T-cell (primary cell): ENCODE measurements around the gene SKIC2. TPM values are rescaled to one million over a fixed set of nuclear protein-coding genes. Genes with fewer than 3 reads are reported as not detected.
A peak's percentile ranks its signal among the peaks of the same experiment; 100 is the strongest.
"Not testable (repeated sequence)": the region's sequence is repeated elsewhere in the genome, so short reads cannot be mapped to it uniquely, and the experiment has no call there.

Experiments
- ATAC-seq, 4 experiments: fragments of 200-7000 bp in 3 of 4; fragments of 150-1000 bp in 1 of 4; cut with Tn5 transposase; replicated peaks in 1 of 4; 1 replicate in 3 of 4; 2 replicates in 1 of 4; pipeline ENCODE4 v1.10.0; 2021; ENCODE audit warnings: moderate library complexity in 3 of 4, mild to moderate bottlenecking in 2 of 4, moderate number of reproducible peaks in 1 of 4
- CTCF ChIA-PET, 2 donors: fragments of 300-600 bp; sonication (Branson Sonifier 250); formaldehyde crosslinking; loops; one replicate each; lab custom pipeline; 2022; ENCODE audit warnings: antibody characterized with exemption in 2 of 2; lab: Charles Lee
- POLR2A ChIA-PET, 2 donors: fragments of 300-600 bp; sonication (Branson Sonifier 250); formaldehyde crosslinking; loops; one replicate each; lab custom pipeline; 2022; ENCODE audit warnings: antibody characterized with exemption in 2 of 2; lab: Charles Lee
- DNase-seq, 35 experiments: peaks; one replicate each; pipeline versions ENCODE4 v3.0.0 to v3.0.0-alpha.2; 2013 to 2023
- H3K27ac ChIP-seq: one replicate; pipeline ENCODE4 v1.5.1; 2013; ENCODE audit warnings: low read length
- H3K27me3 ChIP-seq, 2 experiments: replicated peaks in 1 of 2; 1 replicate in 1 of 2; 2 replicates in 1 of 2; pipeline versions ENCODE4 v1.6.1 to v1.7.0; 2013; ENCODE audit warnings: low read length in 1 of 2, mixed read lengths in 1 of 2; ENCODE audit not compliant: control insufficient read depth in 2 of 2, insufficient read depth in 2 of 2; ENCODE audit errors: extremely low read depth in 1 of 2
- H3K36me3 ChIP-seq, 2 donors: 1 replicate in 1 of 2; 2 replicates in 1 of 2; pipeline versions ENCODE4 v1.6.1 to v1.7.0; 2013; ENCODE audit warnings: low read length in 1 of 2; ENCODE audit not compliant: control insufficient read depth in 2 of 2, insufficient read depth in 1 of 2; ENCODE audit errors: extremely low read depth in 1 of 2
- H3K4me1 ChIP-seq, 2 experiments: 1 replicate in 1 of 2; 2 replicates in 1 of 2; pipeline versions ENCODE4 v1.6.1 to v1.7.0; 2013; ENCODE audit warnings: low read length in 2 of 2, mixed read lengths in 1 of 2; ENCODE audit not compliant: insufficient read depth in 2 of 2, control insufficient read depth in 1 of 2; ENCODE audit errors: extremely low read depth in 1 of 2
- H3K4me3 ChIP-seq, 2 donors: 1 replicate in 1 of 2; 2 replicates in 1 of 2; pipeline versions ENCODE4 v1.5.1 to v1.7.0; 2013; ENCODE audit warnings: mild to moderate bottlenecking in 2 of 2, low read length in 1 of 2, moderate library complexity in 1 of 2; ENCODE audit not compliant: control insufficient read depth in 1 of 2; ENCODE audit errors: extremely low read depth in 1 of 2
- H3K9me3 ChIP-seq: 2 replicates; pipeline ENCODE4 v1.7.0; 2013
- H3K27ac Mint-ChIP-seq, 2 donors: one replicate each; pipeline ENCODE4 v1.8.0; 2020 to 2021; ENCODE audit warnings: mild to moderate bottlenecking in 2 of 2, mixed read lengths in 2 of 2
- H3K27me3 Mint-ChIP-seq, 2 donors: one replicate each; pipeline ENCODE4 v1.8.0; 2021 to 2022; ENCODE audit warnings: mixed read lengths in 2 of 2
- H3K36me3 Mint-ChIP-seq: one replicate; pipeline ENCODE4 v1.8.0; 2021; ENCODE audit warnings: mixed read lengths
- H3K4me1 Mint-ChIP-seq, 3 donors: one replicate each; pipeline ENCODE4 v1.8.0; 2020 to 2022; ENCODE audit warnings: mixed read lengths in 3 of 3, mild to moderate bottlenecking in 1 of 3
- H3K4me3 Mint-ChIP-seq, 3 donors: one replicate each; pipeline ENCODE4 v1.8.0; 2020 to 2022; ENCODE audit warnings: mild to moderate bottlenecking in 3 of 3, mixed read lengths in 3 of 3, moderate library complexity in 3 of 3
- H3K9me3 Mint-ChIP-seq, 3 donors: one replicate each; pipeline ENCODE4 v1.8.0; 2020 to 2022; ENCODE audit warnings: mixed read lengths in 3 of 3
- WGBS: methylation state at CpG from one replicate; pipeline ENCODE4 v1.1.5; 2013; ENCODE audit warnings: missing lambda C conversion rate; ENCODE audit not compliant: insufficient coverage; 5-methylcytosine and 5-hydroxymethylcytosine counted together
- total RNA-seq, 35 experiments: library from RNA in 6 of 35; stranded (reverse) in 6 of 35; fragments of 120-200 nt in 1 of 35; gene quantifications; one replicate each; pipeline versions ENCODE4 v1.2.1 to v1.2.4 and lab custom pipeline; 2013 to 2026

The SKIC2 gene
- total RNA-seq, 5 donors from 2014 or later (not counting 1 experiment from before 2014, with no cell fraction given): 104 to 169 (median 112) TPM

DNA sequence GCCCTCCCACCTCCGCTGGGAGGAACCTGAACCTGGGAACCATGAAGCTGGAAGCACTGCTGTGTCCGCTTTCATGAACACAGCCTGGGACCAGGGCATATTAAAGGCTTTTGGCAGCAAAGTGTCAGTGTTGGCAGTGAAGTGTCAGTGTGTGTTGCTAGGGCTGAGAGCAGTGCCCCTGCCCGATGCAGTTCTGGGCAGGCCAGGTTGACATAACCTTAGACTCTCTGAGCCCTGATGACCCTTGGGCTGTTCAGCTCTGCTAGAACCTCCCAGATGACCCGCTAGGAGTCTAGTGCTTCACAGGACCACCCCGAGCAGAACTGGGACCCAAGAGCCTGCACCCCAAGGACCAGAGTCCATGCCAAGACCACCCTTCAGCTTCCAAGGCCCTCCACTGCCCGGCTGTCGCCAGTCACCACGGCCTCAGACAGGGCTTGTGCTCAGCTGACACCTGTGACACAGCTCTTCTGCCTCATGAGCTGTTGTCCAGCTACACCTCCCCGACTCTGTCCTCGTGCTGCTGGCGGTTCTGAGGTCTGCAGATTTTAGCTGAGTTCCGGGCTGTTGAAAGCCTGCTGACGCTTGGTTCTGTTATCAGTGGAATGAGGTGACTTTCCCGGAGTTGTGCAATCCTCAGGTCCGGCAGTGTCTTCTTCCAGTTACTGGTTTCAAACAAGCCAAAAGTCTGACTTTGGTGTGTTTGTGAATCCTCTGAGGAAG is 43.7 kb downstream of the SKIC2 start:
- H3K4me3 ChIP-seq, CTCF ChIA-PET, H3K9me3 ChIP-seq, H3K27me3 Mint-ChIP-seq, H3K4me1 Mint-ChIP-seq, H3K27ac ChIP-seq, H3K27me3 ChIP-seq, H3K36me3 ChIP-seq, H3K36me3 Mint-ChIP-seq, H3K9me3 Mint-ChIP-seq, H3K4me3 Mint-ChIP-seq, ATAC-seq, POLR2A ChIA-PET, DNase-seq, H3K27ac Mint-ChIP-seq: not testable (repeated sequence)
- peaks cover 0 to 11% of the 10 kb centered on the region in 2 experiments for H3K4me1 ChIP-seq
- WGBS: no CpG with 5 or more reads among the region's 15 CpGs

DNA sequence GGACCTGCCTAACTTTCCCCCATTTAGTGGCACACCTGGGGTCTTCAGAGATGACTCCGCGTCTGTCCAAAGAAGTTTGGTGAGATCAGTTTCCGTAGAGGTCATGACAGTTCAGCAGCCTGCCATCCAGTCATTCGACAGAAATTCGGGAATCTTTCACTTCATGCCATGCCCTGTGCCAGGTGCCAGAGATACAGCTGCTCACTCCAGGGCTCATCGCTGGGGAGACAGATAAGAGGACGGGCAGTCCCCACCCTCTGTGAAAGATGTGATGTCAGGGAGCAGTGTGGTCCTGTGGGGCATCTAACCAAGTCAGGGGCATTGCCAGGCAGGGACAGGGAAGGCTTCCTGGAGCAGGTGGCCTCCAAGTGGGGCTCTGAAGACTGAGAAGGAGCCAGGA is 44.3 kb downstream of the SKIC2 start:
- H3K4me3 Mint-ChIP-seq, H3K27ac ChIP-seq, H3K27me3 Mint-ChIP-seq, H3K36me3 ChIP-seq, H3K4me3 ChIP-seq, H3K9me3 ChIP-seq, H3K9me3 Mint-ChIP-seq, H3K36me3 Mint-ChIP-seq, H3K4me1 Mint-ChIP-seq, DNase-seq, CTCF ChIA-PET, H3K27me3 ChIP-seq, H3K27ac Mint-ChIP-seq, ATAC-seq, POLR2A ChIA-PET: not testable (repeated sequence)
- WGBS: no CpG with 5 or more reads among the region's 7 CpGs
- H3K4me1 ChIP-seq: peaks cover 0 to 11% of the 10 kb centered on the region in 2 experiments

DNA sequence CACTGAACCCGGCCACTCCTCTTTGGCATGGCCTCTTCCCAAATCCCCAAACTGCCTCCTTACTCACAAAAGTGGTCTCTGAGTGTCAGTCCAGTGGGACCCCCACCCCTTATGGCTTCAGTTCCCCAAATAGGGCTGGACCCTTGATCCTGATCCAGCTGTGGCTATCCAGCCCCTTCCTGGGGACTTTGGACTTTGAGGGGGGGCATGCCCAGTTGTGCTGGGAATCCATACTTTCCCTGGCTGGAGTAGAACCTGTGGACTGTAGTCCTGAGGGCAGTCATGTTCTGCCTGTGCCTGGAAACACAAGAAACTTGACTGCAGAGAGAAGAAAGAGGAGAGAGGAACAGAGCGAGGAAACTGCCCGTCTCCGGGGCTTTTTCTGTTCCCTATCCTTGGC is 45.4 kb downstream of the SKIC2 start:
- H3K4me1 ChIP-seq: peaks cover 0 to 11% of the 10 kb centered on the region in 2 experiments
- H3K36me3 ChIP-seq, H3K36me3 Mint-ChIP-seq, DNase-seq, H3K4me1 Mint-ChIP-seq, H3K4me3 Mint-ChIP-seq, H3K9me3 Mint-ChIP-seq, H3K27me3 ChIP-seq, H3K27me3 Mint-ChIP-seq, ATAC-seq, H3K27ac Mint-ChIP-seq, H3K4me3 ChIP-seq, CTCF ChIA-PET, H3K9me3 ChIP-seq, POLR2A ChIA-PET: not testable (repeated sequence)
- no CpG with 5 or more reads among the region's 4 CpGs for WGBS
- H3K27ac ChIP-seq: peak overlapping the region; percentile 12

DNA sequence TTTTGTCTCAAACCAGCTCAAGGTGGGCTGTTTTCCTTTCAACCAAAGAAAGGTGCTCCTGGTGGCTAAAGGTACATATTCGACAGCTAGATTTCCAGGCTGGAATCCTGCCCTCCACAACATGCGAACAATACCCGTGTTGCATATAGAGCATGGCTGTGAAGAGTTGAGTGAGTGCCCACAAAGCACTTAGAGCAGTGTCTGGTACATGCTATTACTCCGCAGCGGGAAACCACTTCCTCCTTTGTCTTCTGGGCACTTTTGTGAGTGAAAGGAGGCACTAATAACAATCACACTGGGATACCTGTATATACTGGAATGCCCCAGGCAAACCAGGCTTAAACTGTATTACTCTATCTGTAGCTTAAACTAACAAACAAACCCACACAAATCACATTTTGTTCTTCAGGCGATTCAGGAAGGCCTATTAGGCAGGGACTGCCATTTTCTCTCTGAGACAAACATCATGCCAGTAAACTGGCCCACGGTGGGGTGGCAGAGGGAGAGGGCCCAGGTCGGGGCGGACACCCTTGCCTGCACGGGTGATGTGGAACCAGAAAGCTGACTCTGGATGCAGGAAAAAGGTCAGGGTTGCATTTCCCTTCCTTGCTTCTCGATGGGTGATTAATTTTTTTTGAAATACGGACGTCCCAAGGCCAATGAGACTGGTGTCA is 46.0 kb downstream of the SKIC2 start:
- ATAC-seq: peak; percentile 87 to 96 (median 92)

DNA sequence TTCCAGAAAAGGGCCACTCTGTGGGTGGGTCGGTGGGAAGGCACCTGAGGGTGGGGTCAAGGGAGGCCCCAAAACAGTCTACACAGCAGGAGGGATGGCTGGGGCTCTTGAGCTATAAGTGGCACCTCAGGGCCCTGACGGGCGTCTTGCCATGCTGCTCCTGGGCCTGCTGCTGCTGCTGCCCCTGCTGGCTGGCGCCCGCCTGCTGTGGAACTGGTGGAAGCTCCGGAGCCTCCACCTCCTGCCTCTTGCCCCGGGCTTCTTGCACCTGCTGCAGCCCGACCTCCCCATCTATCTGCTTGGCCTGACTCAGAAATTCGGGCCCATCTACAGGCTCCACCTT is 46.5 kb downstream of the SKIC2 start:
- H3K27me3 Mint-ChIP-seq, H3K4me1 Mint-ChIP-seq, H3K9me3 Mint-ChIP-seq, H3K9me3 ChIP-seq, DNase-seq, H3K4me3 Mint-ChIP-seq, H3K4me3 ChIP-seq, H3K27me3 ChIP-seq, H3K36me3 Mint-ChIP-seq, H3K27ac ChIP-seq, H3K36me3 ChIP-seq, ATAC-seq, POLR2A ChIA-PET, CTCF ChIA-PET: not testable (repeated sequence)
- H3K4me1 ChIP-seq: peaks cover 0 to 11% of the 10 kb centered on the region in 2 experiments
- 87% methylated on average over 3 of the region's 9 CpGs for WGBS
- H3K27ac Mint-ChIP-seq: peak overlapping the region in 1 of 2 donors; percentile 89

More for the DNA sequence above, 46.0 kb downstream of the SKIC2 start:
- H3K36me3 ChIP-seq, H3K27me3 ChIP-seq, H3K27me3 Mint-ChIP-seq, POLR2A ChIA-PET, H3K4me1 Mint-ChIP-seq, H3K9me3 Mint-ChIP-seq, H3K4me3 Mint-ChIP-seq, H3K4me3 ChIP-seq, H3K9me3 ChIP-seq, CTCF ChIA-PET, H3K36me3 Mint-ChIP-seq: not testable (repeated sequence)
- peak in 1 of 35 experiments; percentile 7 for DNase-seq
- H3K27ac Mint-ChIP-seq: peak overlapping the region; percentile 83 to 89
- 62% methylated on average over 4 of the region's 13 CpGs for WGBS
- Histone ChIP-seq H3K27ac (peak overlapping the region; percentile 12), H3K4me1 (peaks cover 0 to 11% of the 10 kb centered on the region in 2 experiments)

DNA sequence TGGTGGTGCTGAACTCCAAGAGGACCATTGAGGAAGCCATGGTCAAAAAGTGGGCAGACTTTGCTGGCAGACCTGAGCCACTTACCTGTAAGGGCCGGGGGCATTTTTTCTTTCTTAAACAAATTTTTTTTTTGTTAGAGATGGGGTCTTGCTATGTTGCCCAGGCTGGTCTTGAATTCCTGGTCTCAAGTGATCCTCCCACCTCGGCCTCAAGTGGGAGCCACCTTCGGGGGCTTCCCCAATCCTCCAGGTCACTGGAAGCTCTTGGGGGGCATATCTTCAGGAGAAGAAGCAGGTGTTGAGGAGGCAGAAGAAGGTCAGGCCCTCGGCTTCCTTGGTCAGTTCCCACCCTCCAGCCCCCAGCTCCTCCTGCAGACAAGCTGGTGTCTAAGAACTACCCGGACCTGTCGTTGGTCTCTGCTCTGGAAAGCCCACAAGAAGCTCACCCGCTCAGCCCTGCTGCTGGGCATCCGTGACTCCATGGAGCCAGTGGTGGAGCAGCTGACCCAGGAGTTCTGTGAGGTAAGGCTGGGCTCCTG is 47.1 kb downstream of the SKIC2 start:
- H3K36me3 ChIP-seq: not testable (repeated sequence)

More for the DNA sequence above, 47.1 kb downstream of the SKIC2 start:
- CTCF ChIA-PET, H3K4me1 Mint-ChIP-seq, DNase-seq, H3K36me3 Mint-ChIP-seq, H3K9me3 ChIP-seq, POLR2A ChIA-PET, H3K27ac ChIP-seq, H3K4me3 Mint-ChIP-seq, H3K4me3 ChIP-seq, H3K9me3 Mint-ChIP-seq, H3K27ac Mint-ChIP-seq, ATAC-seq, H3K27me3 ChIP-seq, H3K27me3 Mint-ChIP-seq: not testable (repeated sequence)
- peaks cover 0 to 11% of the 10 kb centered on the region in 2 experiments for H3K4me1 ChIP-seq
- no CpG with 5 or more reads among the region's 8 CpGs for WGBS
